GM10266 (cell line): ENCODE measurements around the gene SPATA21.

ENCODE experiments used
- DNase-seq: peaks from one replicate; pipeline ENCODE4 v3.0.0; 2012; ENCODE audit errors: extremely low spot score
- CTCF ChIP-seq: IDR thresholded peaks from 2 replicates; pipeline ENCODE4 v1.5.1; 2012; ENCODE audit warnings: mild to moderate bottlenecking, low read depth; ENCODE audit not compliant: control insufficient read depth, insufficient read depth; ENCODE audit errors: missing control alignments

SPATA21 gene

DNA sequence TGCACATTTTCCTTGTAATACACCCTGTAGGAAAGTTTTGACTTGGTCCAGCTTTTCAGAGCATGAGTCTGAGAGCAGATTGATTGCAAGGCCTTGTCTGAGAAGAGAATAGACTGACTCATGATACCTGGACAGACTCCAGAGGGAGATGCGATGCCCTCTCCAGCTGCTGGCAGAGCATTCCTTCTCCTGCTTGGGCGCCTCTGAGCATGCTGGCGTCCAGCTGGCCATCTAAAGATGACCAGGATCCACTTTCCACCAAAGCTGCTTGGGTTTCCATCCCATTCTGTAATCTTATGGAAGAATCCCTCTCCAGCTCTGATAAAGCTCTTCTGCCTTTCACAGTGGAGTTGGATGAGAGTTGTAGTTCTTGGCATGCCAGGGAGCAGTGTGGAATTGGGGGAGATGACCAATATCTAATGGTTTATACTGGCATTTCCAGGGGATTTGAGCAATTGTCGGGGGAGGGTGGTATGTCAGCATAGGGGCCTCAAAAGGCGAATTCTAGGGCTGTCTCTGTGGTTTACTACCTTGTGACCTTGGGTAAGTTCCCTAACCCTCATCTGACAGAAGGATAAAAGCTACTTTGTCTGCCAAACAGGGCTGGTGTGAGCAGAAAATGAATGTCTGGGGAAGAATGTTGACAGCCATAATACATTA, 50.6 kb downstream of the SPATA21 start:
- TF ChIP-seq CTCF: no peak
- no peak for DNase-seq

GRCh38 chr1:16385659-16386453, 51.4 kb downstream of the SPATA21 start:
- no peak for DNase-seq
- TF ChIP-seq CTCF: no peak

DNA sequence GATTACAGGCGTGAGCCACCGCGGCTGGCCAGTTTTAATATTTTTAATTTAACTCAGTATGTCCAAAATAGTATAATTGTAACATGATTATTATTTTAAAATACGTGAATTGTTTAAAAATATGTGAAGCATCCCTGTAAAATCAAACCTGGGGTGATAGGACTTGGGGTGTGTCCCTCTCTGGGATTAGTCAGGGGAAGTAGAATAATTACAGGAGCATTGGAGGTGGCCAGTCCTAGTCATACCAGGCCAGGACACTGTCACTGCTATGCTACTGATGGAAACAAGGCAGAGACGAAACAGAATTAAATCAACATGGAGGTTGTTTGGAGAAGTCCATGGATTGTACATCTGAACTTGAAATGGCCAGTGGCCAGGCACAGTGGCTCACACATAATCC, 53.3 kb downstream of the SPATA21 start:
- no peak for DNase-seq
- TF ChIP-seq CTCF: no peak

DNA sequence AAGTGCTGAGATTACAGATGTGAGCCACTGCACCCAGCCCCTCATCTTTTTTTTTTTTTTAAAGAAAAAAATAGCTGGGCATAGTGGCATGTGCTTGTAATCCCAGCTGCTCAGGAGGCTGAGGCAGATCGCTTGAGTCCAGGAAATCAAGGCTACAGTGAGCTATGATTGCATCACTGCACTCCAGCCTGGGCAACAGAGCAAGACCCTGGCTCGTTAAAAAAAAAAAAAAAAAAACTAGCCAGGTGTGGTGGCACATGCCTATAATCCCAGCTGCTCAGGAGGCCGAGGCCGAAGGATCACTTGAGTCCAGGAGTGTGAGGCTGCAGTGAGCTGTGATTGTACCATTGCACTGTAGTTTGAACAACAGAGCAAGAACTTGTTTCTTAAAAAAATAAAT, 56.4 kb downstream of the SPATA21 start:
- DNase-seq: no peak
- no peak for TF ChIP-seq CTCF

- DNase-seq: no peak
- no peak for TF ChIP-seq CTCF
Measured at GRCh38 chr1:16378443-16378842, 58.8 kb downstream of the SPATA21 start.

DNA sequence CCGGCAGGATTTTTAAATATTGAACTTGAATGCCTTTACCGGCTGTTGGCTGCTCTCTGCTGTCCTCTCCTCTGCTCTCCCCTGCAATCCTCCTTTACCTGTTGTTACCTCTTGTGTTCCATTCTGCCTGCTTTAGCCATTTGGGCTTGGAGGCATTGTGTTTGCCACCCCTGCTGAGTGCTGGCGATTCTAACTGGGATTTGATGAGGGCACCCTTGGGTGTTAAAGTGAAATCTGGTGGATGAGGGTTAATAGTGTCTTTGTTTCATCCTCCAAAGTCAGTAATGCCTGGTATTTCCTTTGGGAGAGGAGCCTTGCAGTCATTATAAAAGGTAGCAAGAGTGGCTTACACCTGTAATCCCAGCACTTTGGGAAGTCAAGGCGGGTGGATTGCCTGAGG, 60.3 kb downstream of the SPATA21 start:
- DNase-seq: no peak
- no peak for TF ChIP-seq CTCF
